Adrenal gland (tissue), 12 donors: ENCODE measurements around the gene GPC6. TPM values are rescaled to one million over a fixed set of nuclear protein-coding genes. Genes with fewer than 3 reads are reported as not detected.

Source experiments
- DNase-seq, 7 donors: peaks; one replicate each; pipeline ENCODE4 v3.0.0-alpha.2; 2019 to 2020
- H3K27ac ChIP-seq, 5 donors: fragments of 200-600 bp; sonication (generic) in 4 of 5; 1 replicate in 3 of 5; 2 replicates in 2 of 5; pipeline versions ENCODE4 v1.5.1 to v1.8.0; 2016 to 2020; ENCODE audit warnings: mild to moderate bottlenecking in 1 of 5
- H3K27me3 ChIP-seq: fragments of 200-600 bp; 2 replicates; pipeline ENCODE4 v1.8.0; 2021
- H3K36me3 ChIP-seq, 2 donors: fragments of 200-600 bp; replicated peaks in 1 of 2; 1 replicate in 1 of 2; 2 replicates in 1 of 2; pipeline versions ENCODE4 v1.5.1 to v1.8.0; 2018 to 2022
- H3K4me1 ChIP-seq, 2 donors: fragments of 200-600 bp; replicated peaks in 1 of 2; 1 replicate in 1 of 2; 2 replicates in 1 of 2; pipeline versions ENCODE4 v1.5.1 to v1.8.0; 2018 to 2021
- H3K4me3 ChIP-seq, 4 donors: fragments of 200-600 bp; sonication (generic) in 3 of 4; one replicate each; pipeline ENCODE4 v1.5.1; 2016 to 2018
- H3K9me3 ChIP-seq, 3 donors: fragments of 200-600 bp; sonication (generic) in 1 of 3; replicated peaks in 1 of 3; 1 replicate in 2 of 3; 2 replicates in 1 of 3; pipeline versions ENCODE4 v1.5.1 to v1.8.0; 2016 to 2021
- POLR2A ChIP-seq, 2 donors: fragments of 450-650 bp; IDR thresholded peaks; one replicate each; pipeline ENCODE4 v1.6.1; 2017; ENCODE audit warnings: antibody characterized with exemption in 2 of 2, mild to moderate bottlenecking in 2 of 2, moderate library complexity in 1 of 2
- WGBS, 4 donors: extraction: QIAGEN DNeasy Blood & Tissue Kit in 2 of 4; methylation state at CpG; one replicate each; pipeline versions ENCODE4 v1.1.5 to v1.1.7; 2013 to 2017; 5-methylcytosine and 5-hydroxymethylcytosine counted together
- intact Hi-C, 2 donors: fragments of 100-400 bp; cut with DNase I; formaldehyde crosslinking; loops; one replicate each; pipeline versions ENCODE4 v1.14.1 to v1.15.0; 2022 to 2023
- polyA plus RNA-seq, 3 donors: library from polyadenylated mRNA; stranded (reverse); fragments of 200-250 nt in 2 of 3; fragments of 350-450 nt in 1 of 3; fragmentation: Illumina TruSeq in 1 of 3; extraction: RNeasy Lipid Tissue Mini Kit (QIAGEN cat#74804) in 1 of 3; gene quantifications; one replicate each; pipeline ENCODE4 v1.2.3, GENCODE V29; 2013 to 2014
- total RNA-seq, 9 donors: library from RNA; depleted of rRNA in 4 of 9; stranded (reverse); fragments of >200 nt in 4 of 9; fragments of 120-200 nt in 1 of 9; fragmentation: NEBNext Ultra II Directional in 1 of 9; extraction: Animal tissue kit (Norgen Biotek cat#: 25700) in 1 of 9; gene quantifications; one replicate each; pipeline versions ENCODE4 v1.1.0 to v1.2.4, GENCODE V29; 2013 to 2023
- TF ChIP-seq, protein P1 (sequence below), 6 experiments: fragments of 450-650 bp in 4 of 6; fragments of 200-600 bp in 2 of 6; sonication (generic) in 1 of 6; IDR thresholded peaks; 1 replicate in 5 of 6; 2 replicates in 1 of 6; pipeline versions ENCODE4 v1.5.1 to v1.8.0; 2016 to 2021; ENCODE audit warnings: antibody characterized with exemption in 6 of 6, mild to moderate bottlenecking in 2 of 6, moderate library complexity in 1 of 6
- donor health status: healthy with polysubstance abuse.
- donor health status: Bipolar disorder and iron deficiency.
- donor health status: DM: yes; HTN: yes; CAD: no.
- donor health status: DM: no; HTN: no; CAD: no.
- donor health status: DM: no; HTN: no; CAD: no.
- donor health status: DM: yes; HTN: yes; CAD: no.

Gene GPC6
- total and polyA plus RNA-seq, 12 donors = 0.37 to 62.3 (median 2.5) TPM

DNA sequence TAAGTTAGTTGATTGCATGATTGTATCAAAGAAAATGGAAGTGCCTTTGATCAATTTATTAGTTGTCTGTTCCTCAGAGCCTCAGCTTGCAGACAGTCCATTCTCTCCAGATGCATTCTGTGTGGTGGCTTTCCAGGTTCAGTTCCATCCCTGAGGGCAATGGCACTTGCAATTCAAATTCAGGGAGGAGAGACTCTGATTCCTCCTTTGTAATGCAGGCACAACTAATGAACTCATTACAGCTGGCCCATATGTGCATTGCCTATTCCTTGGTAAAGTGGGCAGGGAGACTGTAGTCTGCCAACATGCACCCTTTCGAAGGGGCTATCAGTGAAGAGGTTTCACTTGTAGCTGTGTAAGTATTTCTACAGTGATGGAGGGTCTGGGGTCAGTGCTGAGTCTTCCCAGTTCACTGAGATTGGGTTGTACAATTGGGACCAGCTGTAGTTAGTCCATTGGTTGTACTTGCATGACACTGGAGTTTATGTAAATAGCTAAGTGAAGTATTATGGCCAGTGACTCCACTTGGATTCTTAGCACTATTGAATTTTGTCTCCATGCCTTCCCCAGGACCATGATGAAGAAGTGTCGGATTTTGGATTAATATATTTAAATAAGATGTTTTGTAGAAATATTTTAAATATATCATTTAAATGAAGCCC is 401.7 kb downstream of the GPC6 start:
- Histone ChIP-seq H3K27ac (no peak overlapping the region), H3K4me1 (no peaks in the 10 kb centered on the region), H3K27me3 (no peaks in the 10 kb centered on the region), H3K36me3 (no peaks in the 10 kb centered on the region), H3K4me3 (no peak overlapping the region), H3K9me3 (no peaks in the 10 kb centered on the region)
- no peak for DNase-seq
- TF ChIP-seq, protein P1, sequence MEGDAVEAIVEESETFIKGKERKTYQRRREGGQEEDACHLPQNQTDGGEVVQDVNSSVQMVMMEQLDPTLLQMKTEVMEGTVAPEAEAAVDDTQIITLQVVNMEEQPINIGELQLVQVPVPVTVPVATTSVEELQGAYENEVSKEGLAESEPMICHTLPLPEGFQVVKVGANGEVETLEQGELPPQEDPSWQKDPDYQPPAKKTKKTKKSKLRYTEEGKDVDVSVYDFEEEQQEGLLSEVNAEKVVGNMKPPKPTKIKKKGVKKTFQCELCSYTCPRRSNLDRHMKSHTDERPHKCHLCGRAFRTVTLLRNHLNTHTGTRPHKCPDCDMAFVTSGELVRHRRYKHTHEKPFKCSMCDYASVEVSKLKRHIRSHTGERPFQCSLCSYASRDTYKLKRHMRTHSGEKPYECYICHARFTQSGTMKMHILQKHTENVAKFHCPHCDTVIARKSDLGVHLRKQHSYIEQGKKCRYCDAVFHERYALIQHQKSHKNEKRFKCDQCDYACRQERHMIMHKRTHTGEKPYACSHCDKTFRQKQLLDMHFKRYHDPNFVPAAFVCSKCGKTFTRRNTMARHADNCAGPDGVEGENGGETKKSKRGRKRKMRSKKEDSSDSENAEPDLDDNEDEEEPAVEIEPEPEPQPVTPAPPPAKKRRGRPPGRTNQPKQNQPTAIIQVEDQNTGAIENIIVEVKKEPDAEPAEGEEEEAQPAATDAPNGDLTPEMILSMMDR (IDR thresholded peaks at IDR 0.05) = no peak
- no peak for TF ChIP-seq POLR2A (IDR thresholded peaks at IDR 0.05)
- intact Hi-C loops = no loop called here
- 75 to 86% (median 78%) methylated on average over 2 of the region's 2 CpGs for WGBS, 4 donors

DNA sequence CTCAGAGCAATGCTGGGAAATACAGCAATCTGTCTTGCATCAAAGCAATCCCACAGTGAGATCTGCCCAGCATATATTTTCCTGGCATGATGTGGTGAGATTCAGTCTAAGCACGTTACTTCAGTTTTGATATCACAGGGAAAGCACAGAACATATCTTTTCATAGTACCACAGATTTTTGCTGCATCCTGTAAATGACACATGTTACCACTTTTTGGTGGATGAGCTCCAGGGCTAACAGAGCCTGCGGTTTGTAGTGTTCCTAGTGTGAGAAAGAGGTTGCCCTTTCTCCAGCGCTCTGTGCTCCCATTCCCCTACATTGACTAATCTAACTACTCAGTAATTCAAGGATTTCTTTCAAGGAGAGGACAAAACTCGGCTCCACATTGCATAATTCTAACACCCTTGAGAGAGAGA is 409.0 kb downstream of the GPC6 start:
- Histone ChIP-seq H3K27me3 (no peaks in the 10 kb centered on the region), H3K4me1 (no peaks in the 10 kb centered on the region), H3K9me3 (no peaks in the 10 kb centered on the region), H3K36me3 (no peaks in the 10 kb centered on the region), H3K27ac (no peak overlapping the region), H3K4me3 (no peak overlapping the region)
- WGBS, 4 donors = 51 to 63% (median 59%) methylated on average over 4 of the region's 4 CpGs
- DNase-seq = no peak
- intact Hi-C loops = no loop called here
- no peak for TF ChIP-seq POLR2A (IDR thresholded peaks at IDR 0.05)
- TF ChIP-seq, protein P1 (IDR thresholded peaks at IDR 0.05) = no peak

DNA sequence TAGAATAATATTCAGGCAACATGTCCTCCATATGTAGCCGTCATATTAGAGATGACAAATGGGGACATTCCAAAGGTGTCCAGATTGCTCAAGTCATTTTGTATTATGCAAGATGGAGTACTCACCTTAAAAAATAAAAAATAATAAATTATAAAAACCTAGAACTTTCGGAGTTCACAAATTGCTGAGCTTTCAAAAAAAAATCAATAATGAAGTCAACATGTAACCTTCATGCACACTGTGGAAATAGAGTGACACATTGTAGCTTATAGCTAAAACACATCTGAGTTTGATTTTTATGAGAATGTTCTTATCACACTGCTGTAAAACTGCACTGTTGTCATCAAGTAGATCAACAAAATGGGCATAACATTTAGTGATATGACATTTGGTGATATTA is 411.2 kb downstream of the GPC6 start:
- Histone ChIP-seq H3K4me3 (no peak overlapping the region), H3K9me3 (no peaks in the 10 kb centered on the region), H3K27ac (no peak overlapping the region), H3K27me3 (no peaks in the 10 kb centered on the region), H3K4me1 (no peaks in the 10 kb centered on the region), H3K36me3 (no peaks in the 10 kb centered on the region)
- intact Hi-C loops = no loop called here
- DNase-seq = no peak
- 71 to 89% (median 84%) methylated on average over 2 of the region's 2 CpGs for WGBS, 4 donors
- TF ChIP-seq, protein P1 (IDR thresholded peaks at IDR 0.05) = no peak
- TF ChIP-seq POLR2A (IDR thresholded peaks at IDR 0.05) = no peak

GRCh38 chr13:93640452-93640851 is 413.8 kb downstream of the GPC6 start:
- 82 to 100% (median 95%) methylated on average over 1 of the region's 1 CpG for WGBS, 4 donors
- no peak overlapping the region for H3K27ac ChIP-seq
- no peak overlapping the region for H3K4me3 ChIP-seq
- no peaks in the 10 kb centered on the region for H3K4me1 ChIP-seq
- no peaks in the 10 kb centered on the region for H3K9me3 ChIP-seq
- H3K36me3 ChIP-seq = no peaks in the 10 kb centered on the region
- H3K27me3 ChIP-seq = no peaks in the 10 kb centered on the region
- no peak for DNase-seq
- no peak for TF ChIP-seq POLR2A (IDR thresholded peaks at IDR 0.05)
- TF ChIP-seq, protein P1 (IDR thresholded peaks at IDR 0.05) = no peak
- intact Hi-C loops = no loop called here
